ENCODE data around the gene HOXB5.
A peak's percentile ranks its signal among the peaks of the same experiment; 100 is the strongest.

The HOXB5 gene

GRCh38 chr17:48615963-48616716, 22.6 kb upstream of the HOXB5 start:
- DNase-seq (ENCODE audit: low spot score) = no peak

DNA sequence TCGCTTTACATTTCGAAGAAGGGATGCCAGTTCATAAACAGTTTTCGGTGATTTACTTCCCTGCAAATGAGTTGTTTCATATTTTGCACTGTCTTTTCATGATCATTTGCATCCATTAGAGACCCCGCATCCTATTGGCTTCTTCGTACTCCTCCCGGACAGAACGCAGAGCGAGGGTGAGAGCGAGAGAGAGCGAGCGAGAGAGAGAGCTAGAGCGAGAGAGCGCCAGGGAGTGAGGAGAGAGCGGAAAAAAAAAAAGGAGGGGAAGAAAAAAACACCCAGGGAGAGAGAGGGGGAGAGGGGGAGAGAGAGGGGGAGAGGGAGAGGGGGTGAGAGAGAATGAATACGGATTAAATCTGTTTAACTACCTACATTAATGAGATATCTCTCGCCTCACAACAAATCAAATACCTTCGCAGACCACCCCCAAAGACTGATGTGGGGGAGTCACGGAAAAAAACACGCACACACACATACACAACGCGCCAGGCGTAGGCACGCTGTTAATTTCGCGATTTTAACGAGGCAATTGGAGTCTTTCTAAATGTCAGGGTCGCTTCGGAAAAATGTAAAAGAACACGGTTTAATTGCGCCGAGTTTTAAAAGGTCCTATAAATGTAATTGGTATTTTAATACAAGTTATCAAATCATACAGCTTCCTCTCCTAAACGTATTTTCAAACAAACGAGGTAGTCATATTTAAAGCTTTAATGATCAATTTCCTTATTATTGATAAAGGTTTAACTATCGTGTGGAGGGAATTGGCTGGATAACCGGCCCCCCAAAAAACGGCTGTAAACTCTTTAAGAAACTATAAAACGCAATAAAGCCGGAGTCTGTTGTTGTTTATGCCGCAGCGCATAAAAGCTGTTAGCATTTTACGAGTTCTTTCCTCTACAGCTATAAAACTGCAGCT, 21.7 kb upstream of the HOXB5 start, which contains the start of gene HOXB8:
HOXB8 (minus strand) TSS at position 246 of the 916 bp plus-strand sequence. CDS start 588 bp downstream, outside the sequence.
- no peak for DNase-seq (ENCODE audit: low spot score)

DNA sequence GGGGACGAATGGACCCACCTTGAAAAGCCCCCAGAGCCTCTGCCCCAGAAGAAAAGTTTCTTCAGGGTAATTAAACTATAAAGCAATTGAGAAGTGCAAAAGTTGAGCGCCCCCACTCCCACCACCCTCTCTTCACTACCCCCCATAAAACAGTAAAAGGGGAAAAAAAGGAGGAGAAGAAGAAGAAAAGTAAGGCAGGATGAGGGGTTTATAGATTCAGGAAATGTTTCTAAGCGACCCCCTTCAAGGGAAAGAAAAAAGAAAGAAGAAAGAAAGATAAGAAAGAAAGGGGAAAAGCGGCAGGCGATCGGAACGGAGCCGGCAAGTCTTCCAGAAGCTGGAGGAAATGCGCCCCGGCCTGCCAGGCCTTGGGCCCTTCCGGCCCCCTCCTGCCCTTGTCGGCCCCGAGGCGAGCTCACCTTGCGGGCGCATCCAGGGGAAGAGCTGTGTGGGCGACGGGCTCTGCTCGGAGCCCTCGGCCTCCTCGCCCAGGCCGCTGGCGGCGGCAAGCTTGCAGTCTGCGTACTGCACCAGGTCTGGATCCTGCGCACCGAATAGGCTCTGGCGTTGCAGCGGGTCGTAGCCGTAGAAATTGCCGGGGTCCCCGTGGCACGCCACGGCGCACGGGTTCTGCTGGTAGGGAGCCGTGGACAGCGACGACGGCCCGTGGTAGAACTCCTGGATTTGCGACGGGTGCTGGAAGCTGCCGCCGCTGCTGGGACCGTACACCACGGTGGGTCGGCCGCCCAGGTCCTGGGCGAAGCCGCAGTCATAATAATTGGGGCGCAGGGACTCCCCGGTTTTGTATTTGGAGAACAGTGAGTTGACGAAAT, 20.5 kb upstream of the HOXB5 start:
- DNase-seq (ENCODE audit: low spot score) = no peak

GRCh38 chr17:48612854-48613691, 19.5 kb upstream of the HOXB5 start:
- peak; percentile 61 for DNase-seq (ENCODE audit: low spot score)

DNA sequence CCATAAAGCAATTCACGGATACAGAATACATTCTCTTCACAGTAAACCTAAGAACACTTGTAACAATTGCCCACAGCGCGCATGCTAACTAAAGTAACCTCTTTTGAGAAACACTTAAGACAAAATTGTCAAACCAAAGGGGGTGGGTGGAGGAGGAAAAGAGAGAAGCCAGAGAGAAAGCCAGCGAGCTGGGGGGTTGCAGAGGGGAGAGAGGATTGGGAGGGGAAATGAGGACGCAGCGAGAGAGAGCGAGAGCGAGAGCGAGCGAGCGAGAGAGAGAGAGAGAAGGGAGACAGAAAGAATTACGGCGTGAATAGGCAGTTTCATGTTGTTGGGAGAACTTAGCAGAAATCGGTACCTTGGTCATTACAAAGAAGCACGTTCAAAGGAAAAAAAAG, 18.9 kb upstream of the HOXB5 start:
- DNase-seq (ENCODE audit: low spot score) = no peak

GRCh38 chr17:48611681-48612455, 18.3 kb upstream of the HOXB5 start:
- no peak for DNase-seq (ENCODE audit: low spot score)

GRCh38 chr17:48611213-48611612, 17.6 kb upstream of the HOXB5 start:
- DNase-seq (ENCODE audit: low spot score) = no peak

DNA sequence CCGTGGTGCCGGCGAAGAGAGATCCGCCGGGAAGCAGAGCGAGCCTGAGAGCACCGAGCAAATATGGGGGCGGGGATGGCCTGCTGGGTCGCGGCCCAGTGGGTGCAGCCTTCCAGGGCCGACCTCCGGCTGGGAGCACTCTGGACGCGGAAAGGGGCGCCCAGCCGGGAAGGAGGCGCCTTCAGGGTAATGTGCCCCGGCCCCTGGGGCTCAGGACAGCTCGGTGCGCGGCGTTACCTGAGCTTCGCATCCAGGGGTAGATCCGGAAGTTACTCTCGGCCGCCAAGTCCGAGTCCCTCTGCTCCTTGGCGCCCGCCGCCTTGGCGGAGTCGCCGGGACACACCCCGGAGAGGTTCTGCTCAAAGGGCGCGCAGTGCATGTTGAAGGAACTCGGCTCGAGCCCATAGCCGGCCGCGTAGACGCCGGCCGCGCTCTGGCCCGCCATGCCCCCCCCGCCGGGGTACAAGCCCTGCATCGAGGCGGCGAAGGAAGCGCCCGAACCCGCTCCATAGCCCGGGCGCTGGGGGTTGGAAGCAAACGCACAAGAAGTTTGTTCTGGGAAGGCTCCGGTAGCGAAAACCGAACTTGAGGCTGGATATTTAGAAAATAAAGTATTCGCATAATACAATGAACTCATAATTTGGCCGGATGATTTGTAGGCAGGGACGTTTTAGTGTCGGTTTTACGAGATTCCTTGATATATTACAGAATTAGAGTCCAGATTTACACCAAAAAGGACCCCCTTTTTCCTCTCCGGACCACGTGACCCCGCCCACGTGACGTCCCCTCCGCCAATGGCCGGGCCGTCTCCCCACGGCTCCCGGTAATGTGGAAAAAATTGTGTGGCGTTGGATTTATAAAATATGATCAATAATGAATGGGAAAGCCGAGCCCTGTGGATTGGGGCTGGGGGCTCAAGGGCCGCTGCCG, 17.0 kb upstream of the HOXB5 start, which contains the start of gene HOXB7:
HOXB7 (minus strand) TSS at position 736 of the 930 bp plus-strand sequence; CDS start at position 637, 99 bp downstream.
- peak; percentile 58 for DNase-seq (ENCODE audit: low spot score)

GRCh38 chr17:48609759-48610281, 16.2 kb upstream of the HOXB5 start:
- no peak for DNase-seq (ENCODE audit: low spot score)

GRCh38 chr17:48609033-48609432, 15.5 kb upstream of the HOXB5 start:
- no peak for DNase-seq (ENCODE audit: low spot score)

GRCh38 chr17:48608494-48608834, 14.9 kb upstream of the HOXB5 start:
- no peak for DNase-seq (ENCODE audit: low spot score)

DNA sequence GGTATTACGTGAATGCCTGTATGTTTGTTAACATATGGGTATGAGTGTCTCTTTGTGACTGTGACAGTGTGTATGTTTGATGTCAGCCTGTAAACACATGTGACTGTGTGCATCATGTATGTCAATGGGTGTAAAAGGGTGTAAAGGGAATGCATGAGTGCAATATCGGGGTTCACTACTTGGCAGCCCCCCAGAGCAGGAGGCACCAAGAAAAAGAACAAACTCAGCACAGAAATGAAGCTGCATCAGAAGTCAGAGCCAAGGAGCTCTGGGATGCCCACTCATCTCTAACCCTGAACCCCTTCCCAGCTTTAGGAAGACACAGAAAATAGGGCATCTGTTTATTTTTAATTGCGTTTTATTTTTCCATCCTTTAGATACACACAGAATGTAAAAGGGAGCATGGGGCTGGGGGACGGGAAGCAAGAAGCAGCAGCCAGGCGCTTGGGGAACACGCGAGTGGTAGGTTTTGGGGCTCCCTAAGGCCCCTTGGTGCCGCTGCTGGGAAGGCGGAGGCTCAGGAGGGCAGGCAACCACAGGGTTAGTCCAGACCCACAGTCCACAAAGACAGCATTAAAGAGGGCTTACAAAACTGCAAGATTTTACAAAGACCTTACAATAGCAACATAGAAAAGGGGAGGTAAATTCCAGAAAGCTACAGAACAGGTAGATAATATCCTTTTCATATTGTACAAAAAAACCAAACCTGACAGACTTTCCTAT, 13.5 kb upstream of the HOXB5 start:
- DNase-seq (ENCODE audit: low spot score) = no peak

- no peak for DNase-seq (ENCODE audit: low spot score)
Observed at GRCh38 chr17:48605991-48606891, 12.7 kb upstream of the HOXB5 start.

GRCh38 chr17:48605409-48605919, 11.9 kb upstream of the HOXB5 start:
- DNase-seq (ENCODE audit: low spot score) = no peak

DNA sequence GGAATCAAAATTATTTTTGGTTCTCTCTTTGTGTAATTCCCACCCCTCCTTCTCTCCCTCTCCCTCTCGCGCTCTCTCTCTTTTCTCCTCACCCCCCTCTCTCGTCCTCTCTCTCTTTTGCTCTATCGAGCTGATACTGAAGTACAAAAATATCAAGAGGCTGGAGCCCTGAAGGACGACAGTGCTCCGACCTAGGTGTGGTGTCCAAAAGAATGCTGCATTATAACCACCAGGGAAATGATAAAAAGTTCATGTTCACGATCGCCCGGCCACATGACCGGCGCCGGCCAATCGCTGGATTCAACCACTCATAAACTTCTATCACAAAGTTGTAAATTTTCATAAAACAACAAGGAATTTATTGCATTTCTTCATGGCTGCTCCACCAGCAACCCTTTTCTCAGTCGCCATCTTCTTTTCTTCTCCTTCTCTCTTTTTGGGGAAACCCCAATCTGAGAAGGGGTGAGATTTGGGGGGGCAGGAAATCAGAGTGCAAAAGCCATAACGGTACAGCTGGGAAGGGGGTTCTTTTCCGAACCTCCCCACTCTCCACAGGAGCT, 11.3 kb upstream of the HOXB5 start, which contains the start of gene HOXB6:
HOXB6 (minus strand) TSS at position 217 of the 560 bp plus-strand sequence. CDS start 6,836 bp downstream, outside the sequence.
- DNase-seq (ENCODE audit: low spot score) = no peak

GRCh38 chr17:48603959-48604769, 10.6 kb upstream of the HOXB5 start:
- no peak for DNase-seq (ENCODE audit: low spot score)

All from HuH-7.5 (cell line).